GM06990 (cell line): ENCODE measurements around the gene L3MBTL1.

Source experiments
- DNase-seq: peaks from one replicate; pipeline ENCODE4 v3.0.0-alpha.2; 2011; ENCODE audit not compliant: insufficient read length; ENCODE audit errors: extremely low read depth
- H3K27me3 ChIP-seq: replicated peaks from 2 replicates; pipeline ENCODE4 v1.6.0; 2011; ENCODE audit warnings: low read length; ENCODE audit not compliant: control insufficient read depth, insufficient read depth
- H3K36me3 ChIP-seq: 2 replicates; pipeline ENCODE4 v1.5.1; 2011; ENCODE audit warnings: low read length; ENCODE audit not compliant: control insufficient read depth, insufficient read depth
- H3K4me3 ChIP-seq: replicated peaks from 2 replicates; pipeline ENCODE4 v1.5.1; 2011; ENCODE audit warnings: low read depth, mild to moderate bottlenecking, control low read depth, low read length
- CTCF ChIP-seq: IDR thresholded peaks from 2 replicates; pipeline ENCODE4 v1.5.1; 2011; ENCODE audit warnings: low read length, control low read depth, mild to moderate bottlenecking, inconsistent platforms; ENCODE audit not compliant: insufficient read depth, poor library complexity, severe bottlenecking

L3MBTL1 gene

GRCh38 chr20:43542161-43542560 is 34.7 kb downstream of the L3MBTL1 start:
- DNase-seq: no peak
- H3K36me3 ChIP-seq: no peaks in the 10 kb centered on the region
- TF ChIP-seq CTCF: no peak
- no peak overlapping the region for H3K4me3 ChIP-seq
- H3K27me3 ChIP-seq: no peaks in the 10 kb centered on the region

GRCh38 chr20:43542674-43543073 is 35.2 kb downstream of the L3MBTL1 start:
- Histone ChIP-seq H3K27me3 (no peaks in the 10 kb centered on the region), H3K4me3 (no peak overlapping the region), H3K36me3 (no peaks in the 10 kb centered on the region)
- DNase-seq: no peak
- no peak for TF ChIP-seq CTCF

GRCh38 chr20:43543138-43543537 is 35.6 kb downstream of the L3MBTL1 start:
- Histone ChIP-seq H3K36me3 (no peaks in the 10 kb centered on the region), H3K27me3 (no peaks in the 10 kb centered on the region), H3K4me3 (no peak overlapping the region)
- DNase-seq: no peak
- no peak for TF ChIP-seq CTCF

- no peak for TF ChIP-seq CTCF
Observed at GRCh38 chr20:43544501-43544900, 37.0 kb downstream of the L3MBTL1 start.

GRCh38 chr20:43545837-43546578 is 38.5 kb downstream of the L3MBTL1 start:
- Histone ChIP-seq H3K27me3 (no peaks in the 10 kb centered on the region), H3K4me3 (no peak overlapping the region), H3K36me3 (no peaks in the 10 kb centered on the region)
- DNase-seq: no peak
- no peak for TF ChIP-seq CTCF

More at GRCh38 chr20:43544501-43544900, 37.0 kb downstream of the L3MBTL1 start:
- Histone ChIP-seq H3K4me3 (no peak overlapping the region), H3K27me3 (no peaks in the 10 kb centered on the region), H3K36me3 (no peaks in the 10 kb centered on the region)
- DNase-seq: no peak
